HG02798 (cell line): ENCODE measurements around the gene SDCBP2.

Source experiments
- ATAC-seq: cut with Tn5 transposase; IDR thresholded peaks from one replicate; pipeline ENCODE4 v1.9.1; 2021; ENCODE audit warnings: mild to moderate bottlenecking; ENCODE audit not compliant: unreplicated experiment, poor library complexity

Gene SDCBP2

DNA sequence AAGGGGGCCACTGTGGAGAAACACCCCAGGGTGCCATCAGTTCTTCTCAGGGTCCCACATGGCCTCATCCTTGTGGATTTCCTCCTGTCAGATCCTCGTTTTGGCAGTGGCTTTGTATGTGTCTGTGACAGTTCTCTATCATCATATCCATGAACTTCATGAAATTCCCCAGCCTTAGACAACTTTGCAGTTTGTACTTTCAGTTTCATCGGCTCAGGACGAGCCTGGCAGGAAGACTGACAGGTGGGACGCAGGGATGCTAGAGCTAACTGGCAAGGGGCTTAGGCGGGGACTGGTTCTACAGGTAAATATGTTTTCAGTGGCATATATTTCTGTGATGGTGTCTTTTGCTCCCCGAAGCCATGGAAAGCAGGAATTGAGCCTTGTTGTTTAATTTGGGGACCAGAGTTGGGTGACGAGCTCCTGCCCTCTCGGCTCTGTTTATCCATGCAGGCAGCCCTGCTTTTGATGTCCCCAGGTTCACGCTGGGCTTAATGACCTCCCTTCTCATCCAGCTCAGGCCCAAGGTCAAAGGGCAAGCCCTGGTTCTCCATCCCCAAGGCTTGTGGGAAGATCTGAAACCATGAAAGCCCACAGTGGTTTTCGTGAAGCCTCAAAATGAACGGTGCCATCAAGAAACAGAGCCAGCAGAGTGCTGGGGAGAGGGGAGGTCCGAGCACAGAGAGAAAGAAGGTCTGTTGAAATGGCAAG, 11.2 kb downstream of the SDCBP2 start:
- ATAC-seq = no peak

DNA sequence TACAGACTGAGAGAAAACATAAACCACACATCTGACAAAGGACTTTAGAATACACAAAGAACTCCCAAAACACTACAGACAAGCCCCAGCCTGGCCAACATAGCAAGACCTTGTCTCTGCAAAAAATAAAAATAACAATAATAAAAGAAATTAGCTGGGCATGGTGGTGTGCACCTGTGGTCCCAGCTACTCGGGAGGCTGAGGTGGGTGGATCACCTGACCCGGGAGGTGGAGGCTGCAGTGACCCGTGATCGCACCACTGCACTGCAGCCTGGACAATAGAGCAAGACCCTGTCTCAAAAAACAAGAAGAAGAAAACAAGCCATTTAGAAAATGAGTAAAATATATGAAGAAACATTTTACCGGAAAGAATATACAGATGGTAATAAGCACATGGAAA, 13.1 kb downstream of the SDCBP2 start:
- ATAC-seq = no peak

DNA sequence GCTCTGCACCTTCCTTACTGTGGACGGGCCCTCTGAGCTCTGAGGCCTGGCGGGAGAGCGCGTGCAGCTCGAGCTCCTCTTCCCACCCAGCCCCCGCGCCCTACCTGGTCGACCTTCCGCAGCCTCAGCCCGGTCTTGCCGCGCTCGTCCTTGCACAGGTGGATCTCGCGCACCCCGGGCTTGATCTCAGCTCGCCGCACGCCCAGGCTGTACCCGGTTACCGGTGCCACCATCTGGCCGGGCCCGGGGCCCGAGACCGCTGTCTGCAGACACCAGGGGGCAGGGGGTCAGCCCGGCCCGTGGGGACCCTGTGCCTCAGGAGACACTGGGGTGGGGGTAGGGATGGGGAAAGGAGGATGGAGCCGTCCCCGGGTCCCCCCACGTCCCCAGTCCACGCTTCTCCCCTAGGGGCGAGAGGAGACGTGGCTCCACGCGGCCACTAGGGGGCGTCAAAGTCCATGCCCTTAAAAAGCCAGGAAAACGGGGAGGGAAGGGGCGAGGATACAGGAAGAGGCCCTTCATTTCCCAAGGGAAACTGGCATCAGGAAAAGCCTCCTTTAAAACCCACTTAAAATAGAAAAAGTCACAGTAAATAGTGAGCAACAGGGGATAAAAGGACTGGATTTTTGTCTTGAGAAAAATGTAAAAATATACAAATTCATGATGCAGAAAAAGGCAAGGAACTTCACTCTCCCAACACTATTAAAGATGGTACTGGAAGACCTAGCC, 15.5 kb downstream of the SDCBP2 start:
- ATAC-seq = no peak

DNA sequence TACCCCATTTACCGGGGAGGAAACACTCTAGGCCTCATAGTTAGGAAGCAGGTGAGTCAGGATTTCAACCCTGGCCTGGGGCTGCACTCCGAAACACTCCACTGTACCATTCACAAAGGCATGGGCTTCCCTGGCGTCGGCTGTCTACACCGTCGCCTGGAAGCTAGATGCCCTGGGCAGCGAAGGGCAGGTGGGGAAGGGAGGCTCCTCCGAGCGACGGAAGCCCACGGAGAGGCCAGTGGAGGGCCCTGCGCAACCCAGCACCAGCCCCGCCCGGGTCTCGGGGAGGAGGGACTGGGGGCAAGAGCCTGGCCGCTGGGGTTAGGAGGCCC, 16.1 kb downstream of the SDCBP2 start:
- ATAC-seq = no peak

DNA sequence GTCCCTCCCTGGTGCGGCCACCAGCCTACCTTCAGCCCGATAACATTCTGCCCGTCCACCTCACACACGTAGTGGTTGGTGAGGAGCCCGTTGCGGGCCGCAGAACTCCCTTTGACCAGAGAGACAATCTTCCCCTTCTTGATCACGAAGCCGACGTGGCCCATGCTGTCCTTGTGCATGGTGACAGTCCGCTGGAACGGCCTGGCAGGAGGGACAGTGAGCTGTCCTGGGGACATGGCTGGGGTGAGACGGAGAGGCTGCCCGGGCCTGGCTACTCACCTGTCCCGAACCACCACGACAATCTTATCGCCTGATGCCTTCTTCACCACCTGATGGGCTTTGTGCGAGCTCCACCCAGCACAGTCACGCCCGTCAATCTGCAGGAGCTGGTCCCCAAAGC, 16.6 kb downstream of the SDCBP2 start:
- ATAC-seq = no peak

DNA sequence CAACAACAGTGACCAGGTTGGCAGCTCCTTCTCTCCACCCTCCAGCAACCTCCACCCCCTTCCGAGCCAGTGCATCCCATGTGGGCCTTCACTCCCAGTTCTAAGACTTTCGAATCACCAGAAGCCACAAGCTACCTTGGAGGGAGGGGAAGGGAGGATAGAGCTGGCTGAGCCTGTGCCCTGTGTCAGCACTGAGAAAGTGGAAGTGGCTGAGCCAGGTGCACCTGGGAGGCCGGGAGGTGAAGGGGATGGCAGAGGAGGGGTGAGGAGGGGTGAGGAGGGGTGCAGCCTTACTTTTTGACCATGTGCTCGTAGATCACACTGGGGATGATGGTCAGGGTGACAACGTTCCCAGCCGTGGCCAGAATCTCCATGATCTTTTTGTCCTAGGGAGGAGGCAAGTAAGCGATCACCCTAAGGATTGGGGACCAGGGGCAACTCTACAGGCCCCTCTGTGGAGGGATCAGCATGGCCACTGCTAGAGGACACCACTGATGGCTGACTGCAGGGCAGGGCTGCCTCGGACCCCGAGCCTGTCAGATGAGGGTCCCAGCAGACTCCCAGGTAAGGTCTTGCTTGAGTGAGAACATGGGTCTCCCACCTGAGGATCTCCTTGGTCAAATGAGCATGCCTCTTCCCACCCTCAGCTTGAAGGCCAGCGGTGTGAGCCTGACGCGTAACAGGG, 18.3 kb downstream of the SDCBP2 start:
- no peak for ATAC-seq

DNA sequence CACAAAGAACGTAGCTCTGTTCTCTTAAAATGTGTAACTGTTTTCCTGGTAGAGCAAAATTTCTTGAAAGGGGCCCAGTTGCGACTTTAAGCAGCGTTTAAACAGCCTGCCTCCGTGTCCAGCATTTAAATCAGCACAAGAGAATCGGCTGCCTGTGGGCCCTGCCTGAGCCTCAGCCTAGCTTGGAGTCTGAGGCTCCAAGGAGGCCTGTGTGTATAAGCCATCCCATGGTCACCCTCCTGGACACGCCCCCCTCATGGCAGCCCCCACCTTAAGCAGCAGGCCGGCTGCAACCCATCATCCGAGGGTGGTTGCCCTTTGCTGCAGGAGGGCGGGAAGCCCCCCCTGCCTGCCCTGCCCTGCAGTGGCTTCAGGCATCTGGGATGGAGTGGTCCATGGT, 18.9 kb downstream of the SDCBP2 start:
- no peak for ATAC-seq

DNA sequence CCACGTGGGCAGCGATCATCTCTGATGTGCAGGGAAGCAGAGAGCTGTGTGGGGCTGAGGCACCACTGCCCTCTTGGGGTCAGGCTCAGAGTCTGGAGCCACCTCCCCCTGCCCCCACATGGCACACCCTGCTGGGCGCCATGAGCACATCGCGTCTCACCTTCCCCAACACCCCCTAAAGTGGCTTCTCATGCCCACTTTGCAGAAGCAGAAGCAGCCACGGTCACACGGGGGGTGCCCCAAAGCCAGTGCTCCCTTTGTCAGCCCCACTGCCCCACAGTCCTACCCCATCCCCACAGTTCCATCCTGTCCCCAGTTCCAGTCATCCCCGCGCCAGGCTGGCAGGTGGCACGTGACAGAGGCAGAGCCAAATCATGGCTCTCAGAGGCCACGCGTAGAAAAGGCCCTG, 19.5 kb downstream of the SDCBP2 start:
- no peak for ATAC-seq

DNA sequence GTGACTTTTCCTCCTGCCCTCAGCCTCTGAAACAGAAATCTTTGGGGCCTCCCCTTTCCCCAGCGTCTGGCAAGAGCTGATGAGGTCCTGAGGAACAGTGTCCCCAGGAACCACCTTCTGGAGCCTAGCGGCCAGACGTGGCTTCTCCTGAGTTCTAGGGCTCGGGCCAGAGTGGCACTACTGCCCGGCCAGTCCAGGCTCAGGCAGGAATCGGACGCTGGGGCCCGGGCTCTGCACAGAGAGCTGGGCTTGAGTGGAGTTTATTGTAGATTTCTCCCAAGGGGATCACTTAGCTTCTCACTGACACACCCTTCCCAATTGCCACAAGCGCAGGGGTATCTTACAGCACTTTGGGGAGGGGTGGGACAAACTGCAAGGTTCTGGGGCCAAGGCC, 20.2 kb downstream of the SDCBP2 start:
- ATAC-seq = no peak

DNA sequence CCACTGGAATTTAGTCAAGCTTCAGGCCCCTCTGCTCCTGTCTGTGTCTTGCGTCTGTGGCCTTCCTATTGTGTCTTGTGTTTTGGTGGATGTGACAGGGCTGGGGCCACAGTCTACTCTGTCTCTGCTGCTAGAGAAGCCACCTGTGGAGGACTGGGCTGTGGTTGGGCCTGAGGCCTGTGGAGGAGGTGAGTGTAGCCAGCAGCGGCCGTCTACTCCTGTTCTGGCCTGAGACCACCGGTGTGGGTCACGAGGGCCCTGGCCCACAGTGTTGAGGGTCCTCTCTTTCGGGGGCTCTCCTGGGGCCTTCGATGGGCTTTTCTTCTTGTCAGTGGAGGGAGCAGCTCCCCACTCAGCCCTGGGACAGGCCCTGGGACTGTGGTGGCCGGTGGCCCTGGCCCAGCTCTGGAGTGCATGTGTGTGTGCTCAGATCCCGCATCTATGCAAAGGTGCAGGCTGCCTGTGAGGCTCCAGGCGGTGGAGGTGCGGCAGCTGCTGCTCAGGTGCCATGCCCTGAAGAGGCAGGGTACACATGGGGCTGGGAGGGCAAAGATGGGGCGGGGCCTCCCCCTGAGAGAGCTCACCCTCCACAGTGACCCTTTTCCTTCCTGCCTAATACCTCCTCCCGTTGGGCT, 20.8 kb downstream of the SDCBP2 start:
- no peak for ATAC-seq

DNA sequence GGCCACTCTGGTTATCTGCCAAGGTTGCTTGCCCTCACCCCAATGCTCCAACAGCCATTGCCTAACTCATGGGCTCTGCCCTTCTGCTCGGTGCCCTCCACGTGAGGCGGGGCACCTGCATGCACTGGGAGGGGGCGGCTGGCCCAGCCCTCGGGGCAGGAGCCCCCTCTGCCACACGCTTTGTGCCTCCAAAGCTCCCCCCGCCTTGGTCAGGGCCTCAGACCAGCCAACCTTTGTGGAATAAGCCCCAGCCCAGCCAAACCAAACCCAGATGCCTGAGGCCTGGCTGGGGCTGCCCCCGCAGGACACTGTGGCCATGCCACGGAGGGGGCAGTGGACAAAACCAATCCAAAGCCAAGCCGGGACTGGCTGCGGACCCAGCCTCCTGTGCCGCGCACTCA, 21.4 kb downstream of the SDCBP2 start:
- no peak for ATAC-seq

DNA sequence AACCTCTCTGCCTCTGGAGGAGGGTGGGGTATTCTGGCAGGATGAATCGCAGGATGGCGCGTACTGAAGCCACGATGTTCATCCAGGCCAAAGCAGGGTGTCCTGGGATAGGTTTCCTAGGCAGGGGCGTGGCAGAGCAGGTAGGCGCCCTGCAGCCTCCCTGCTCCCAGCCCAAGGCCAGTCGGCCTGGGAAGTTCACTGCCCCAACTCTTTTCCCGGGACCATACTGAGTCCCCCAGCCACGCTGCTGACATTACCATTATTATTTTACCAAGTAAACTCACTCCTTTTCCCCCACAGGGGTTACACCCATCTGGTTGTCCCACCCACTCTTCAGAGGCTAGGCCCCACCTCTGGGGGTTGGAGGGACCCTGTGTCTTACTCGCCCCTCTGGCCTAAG, 21.8 kb downstream of the SDCBP2 start:
- ATAC-seq = no peak

DNA sequence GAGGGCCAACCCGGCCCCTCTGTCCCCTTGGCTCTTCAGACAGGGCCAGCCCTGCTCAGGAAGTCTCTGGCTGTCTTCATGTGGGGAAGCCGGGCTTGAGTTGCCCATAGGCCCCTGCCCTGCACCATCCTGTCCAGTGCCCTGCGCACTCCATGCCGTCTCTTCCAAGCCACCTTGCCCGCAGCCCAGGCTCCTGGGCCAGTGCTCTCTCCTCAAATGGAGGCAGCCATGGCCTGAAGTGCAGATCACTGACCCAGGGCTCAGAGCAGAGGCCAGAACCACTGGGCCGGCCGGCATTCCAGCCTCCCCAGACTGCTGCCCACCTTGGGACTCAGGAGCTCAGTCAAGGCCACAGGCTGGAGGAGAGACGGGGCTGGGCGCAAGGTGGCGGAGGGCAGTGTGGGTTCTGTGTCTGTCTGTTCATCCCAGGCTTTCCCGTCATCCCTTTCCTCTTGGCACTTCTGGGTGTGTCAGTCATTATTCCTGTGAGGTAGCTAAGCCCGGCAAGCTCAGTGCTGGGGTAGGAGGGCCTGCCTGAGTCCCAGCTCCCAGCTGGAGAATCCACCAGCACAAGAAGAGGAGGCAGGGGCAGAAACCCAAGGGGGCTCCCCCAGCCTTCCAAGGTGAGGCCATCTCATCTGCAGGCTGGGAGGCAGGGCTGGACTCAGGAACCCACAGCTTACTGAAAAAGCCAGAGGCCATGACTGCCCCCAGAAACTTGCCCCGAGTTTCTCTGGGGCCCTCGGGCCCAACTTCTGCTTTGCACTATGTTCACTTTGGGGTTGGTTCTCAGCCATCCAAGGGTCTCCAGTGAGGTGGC, 22.4 kb downstream of the SDCBP2 start:
- no peak for ATAC-seq

DNA sequence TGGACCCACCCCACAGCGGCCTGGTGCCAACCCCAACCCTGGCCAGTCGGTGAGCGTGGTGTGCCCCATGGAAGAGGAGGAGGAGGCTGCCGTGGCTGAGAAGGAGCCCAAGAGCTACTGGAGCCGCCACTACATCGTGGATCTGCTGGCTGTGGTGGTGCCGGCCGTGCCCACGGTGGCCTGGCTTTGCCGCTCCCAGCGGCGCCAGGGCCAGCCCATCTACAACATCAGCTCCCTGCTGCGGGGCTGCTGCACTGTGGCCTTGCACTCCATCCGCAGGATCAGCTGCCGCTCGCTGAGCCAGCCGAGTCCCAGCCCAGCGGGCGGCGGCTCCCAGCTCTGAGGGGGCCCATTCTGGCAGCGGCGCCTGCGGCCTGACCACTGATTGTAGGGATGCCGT, 23.2 kb downstream of the SDCBP2 start:
- ATAC-seq = no peak

DNA sequence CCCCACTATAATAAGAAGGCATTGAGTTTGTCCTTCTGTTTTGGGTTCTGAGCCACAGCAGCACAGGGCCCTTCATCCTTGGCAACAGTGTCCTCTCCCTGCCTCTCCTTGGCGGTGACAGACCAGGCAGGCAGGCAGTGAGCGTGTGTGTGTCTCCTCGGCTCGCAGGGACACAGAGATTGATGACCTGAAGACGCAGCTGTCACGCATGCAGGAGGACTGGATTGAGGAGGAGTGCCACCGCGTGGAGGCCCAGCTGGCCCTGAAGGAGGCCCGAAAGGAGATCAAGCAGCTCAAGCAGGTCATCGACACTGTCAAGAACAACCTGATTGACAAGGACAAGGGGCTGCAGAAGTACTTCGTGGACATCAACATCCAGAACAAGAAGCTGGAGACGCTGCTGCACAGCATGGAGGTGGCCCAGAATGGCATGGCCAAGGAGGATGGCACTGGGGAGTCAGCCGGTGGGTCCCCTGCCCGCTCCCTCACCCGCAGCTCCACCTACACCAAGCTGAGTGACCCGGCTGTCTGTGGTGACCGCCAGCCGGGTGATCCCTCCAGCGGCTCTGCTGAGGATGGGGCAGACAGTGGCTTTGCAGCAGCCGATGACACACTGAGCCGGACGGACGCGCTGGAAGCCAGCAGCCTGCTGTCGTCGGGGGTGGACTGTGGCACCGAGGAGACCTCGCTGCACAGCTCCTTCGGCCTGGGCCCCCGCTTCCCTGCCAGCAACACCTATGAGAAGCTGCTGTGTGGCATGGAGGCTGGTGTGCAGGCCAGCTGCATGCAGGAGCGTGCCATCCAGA, 24.0 kb downstream of the SDCBP2 start:
- no peak for ATAC-seq

DNA sequence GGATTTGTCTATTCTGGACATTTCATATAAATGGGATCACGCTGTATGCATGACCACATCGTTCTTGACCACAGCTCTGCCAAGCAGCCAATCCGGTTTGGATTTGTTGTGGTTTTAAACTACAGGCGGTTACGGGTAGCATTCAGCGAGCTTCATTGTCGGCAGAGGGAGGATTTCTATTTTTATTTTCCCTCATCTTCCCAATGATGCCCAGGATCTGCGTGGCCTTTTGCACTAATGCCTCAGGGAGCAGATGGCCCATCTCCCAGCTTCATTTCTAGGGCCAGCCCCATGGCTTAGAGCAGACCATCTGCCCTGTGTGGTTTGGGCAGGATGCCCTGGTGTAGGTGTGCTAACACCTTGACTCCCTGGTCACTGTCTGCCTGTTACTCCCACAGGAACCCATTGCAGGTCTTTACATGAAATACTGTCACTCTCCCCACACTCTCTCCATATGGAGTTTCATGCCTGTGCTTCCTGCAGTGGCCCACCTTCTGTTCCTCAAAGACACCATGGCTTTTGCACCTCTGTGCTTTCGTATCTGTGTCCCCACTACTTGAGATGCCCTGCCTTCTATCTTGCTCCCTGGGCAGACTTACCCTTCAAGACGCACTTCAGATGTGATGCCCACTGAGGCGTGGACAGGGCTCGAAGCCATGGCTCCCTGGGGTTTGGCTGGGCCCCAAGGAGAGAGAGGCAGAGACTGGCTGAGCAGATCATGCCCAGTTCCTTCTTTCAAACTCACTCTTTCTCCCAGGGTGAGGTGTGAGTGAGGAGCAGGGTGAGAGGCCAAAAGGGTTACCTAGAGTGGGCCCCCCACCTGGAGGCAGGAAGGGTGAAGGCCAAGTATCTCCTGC, 26.0 kb downstream of the SDCBP2 start:
- ATAC-seq = no peak

DNA sequence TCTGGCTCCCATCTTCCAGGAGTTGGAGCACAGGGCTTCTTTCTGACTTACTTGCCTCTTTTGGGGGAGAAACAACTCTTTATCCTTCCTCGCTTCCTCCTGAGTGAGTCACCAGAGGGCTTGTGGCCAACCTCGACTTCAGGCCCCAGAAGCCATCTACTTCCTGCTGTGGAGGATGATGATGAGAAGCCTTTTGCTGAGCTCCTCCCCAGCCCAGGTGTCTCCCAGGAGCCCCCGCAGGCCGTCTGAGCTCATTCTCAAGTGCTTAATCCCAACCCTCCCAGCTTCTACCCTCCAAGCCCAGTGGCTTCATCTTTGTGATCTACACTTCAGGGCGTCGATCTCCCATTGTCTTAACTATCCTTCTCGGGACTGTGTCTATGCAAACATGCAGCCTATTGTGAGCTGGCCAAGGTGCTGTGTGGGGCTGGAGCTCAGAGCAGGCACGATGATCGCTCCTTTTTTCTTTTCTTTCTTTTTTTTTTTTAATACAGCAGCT, 27.9 kb downstream of the SDCBP2 start:
- no peak for ATAC-seq

DNA sequence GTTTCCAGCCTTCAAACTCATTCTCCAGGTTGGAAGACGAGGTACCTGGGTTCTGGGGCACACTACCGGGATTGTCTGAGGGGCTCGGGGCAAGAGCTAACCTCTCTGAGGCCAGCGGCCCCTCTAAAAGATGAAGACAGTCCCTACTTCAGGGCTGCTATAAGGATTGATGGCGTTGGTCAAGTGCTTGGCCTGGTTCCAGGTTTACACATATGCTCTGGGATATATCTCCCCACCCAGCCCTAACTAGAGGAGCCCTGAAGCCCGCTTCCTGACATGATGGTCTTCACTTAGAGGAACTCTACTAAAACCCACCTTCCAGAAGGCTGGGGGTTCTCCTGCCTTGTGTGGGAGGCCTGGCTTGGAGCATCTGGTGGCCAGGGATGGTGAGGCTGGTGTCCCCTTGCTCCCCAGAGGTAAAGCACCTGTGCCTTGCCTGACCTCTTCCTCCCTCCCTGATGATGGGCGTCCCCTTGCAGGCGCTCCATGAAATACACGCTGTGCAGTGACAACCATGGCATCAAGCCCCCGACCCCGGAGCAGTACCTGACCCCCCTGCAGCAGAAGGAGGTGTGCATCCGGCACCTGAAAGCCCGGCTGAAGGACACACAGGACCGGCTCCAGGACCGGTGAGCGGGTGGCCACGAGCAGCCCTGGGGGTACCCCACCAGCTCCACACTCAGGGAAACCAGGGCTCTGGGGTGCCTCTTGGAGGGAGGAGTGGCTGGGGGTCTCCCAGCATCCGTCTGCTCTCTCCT, 28.7 kb downstream of the SDCBP2 start:
- no peak for ATAC-seq
